KMS-11 (cell line): ENCODE results near the gene SERTAD4.
A peak's percentile ranks its signal among the peaks of the same experiment; 100 is the strongest.

Experiments used
- H2AFZ ChIP-seq: fragments of 200-600 bp; sonication (generic); 2 replicates; pipeline ENCODE4 v1.6.1; 2016; ENCODE audit warnings: antibody characterized with exemption, mixed run types, low read depth
- H3K27ac ChIP-seq: fragments of 200-600 bp; sonication (generic); 2 replicates; pipeline ENCODE4 v1.6.1; 2016; ENCODE audit warnings: mild to moderate bottlenecking, mixed run types
- H3K27me3 ChIP-seq: fragments of 200-600 bp; sonication (generic); 2 replicates; pipeline ENCODE4 v1.6.1; 2017; ENCODE audit warnings: mild to moderate bottlenecking, low read depth, mixed run types, moderate library complexity; ENCODE audit not compliant: insufficient read depth
- H3K36me3 ChIP-seq: fragments of 200-600 bp; sonication (generic); 2 replicates; pipeline ENCODE4 v1.6.1; 2017; ENCODE audit warnings: mild to moderate bottlenecking, mixed run types; ENCODE audit not compliant: insufficient read depth
- H3K4me1 ChIP-seq: fragments of 200-600 bp; sonication (generic); 2 replicates; pipeline ENCODE4 v1.6.1; 2016; ENCODE audit warnings: mild to moderate bottlenecking, low read depth, mixed run types; ENCODE audit not compliant: poor library complexity, severe bottlenecking
- H3K4me2 ChIP-seq: fragments of 200-600 bp; sonication (generic); 2 replicates; pipeline ENCODE4 v1.7.0; 2016; ENCODE audit warnings: mild to moderate bottlenecking, mixed run types
- H3K4me3 ChIP-seq: fragments of 200-600 bp; sonication (generic); IDR thresholded peaks from 2 replicates; pipeline ENCODE4 v1.6.1; 2017; ENCODE audit warnings: low read depth, low read length, mixed read lengths; ENCODE audit not compliant: insufficient read depth
- H3K79me2 ChIP-seq: fragments of 200-600 bp; sonication (generic); 2 replicates; pipeline ENCODE4 v1.6.1; 2016; ENCODE audit warnings: low read depth, mixed run types; ENCODE audit not compliant: insufficient read depth
- H3K9ac ChIP-seq: fragments of 200-600 bp; sonication (generic); 2 replicates; pipeline ENCODE4 v1.6.1; 2016; ENCODE audit warnings: mild to moderate bottlenecking, mixed run types
- H4K20me1 ChIP-seq: fragments of 200-600 bp; sonication (generic); 2 replicates; pipeline ENCODE4 v1.6.1; 2016; ENCODE audit warnings: mild to moderate bottlenecking, mixed run types; ENCODE audit not compliant: insufficient read depth
- TF ChIP-seq, protein P1 (sequence below): fragments of 200-600 bp; sonication (generic); conservative IDR thresholded peaks from 2 replicates; pipeline ENCODE4 v1.6.1; 2017; ENCODE audit warnings: low read depth, mild to moderate bottlenecking, antibody characterized with exemption, low read length, moderate library complexity, mixed read lengths

The SERTAD4 gene

DNA sequence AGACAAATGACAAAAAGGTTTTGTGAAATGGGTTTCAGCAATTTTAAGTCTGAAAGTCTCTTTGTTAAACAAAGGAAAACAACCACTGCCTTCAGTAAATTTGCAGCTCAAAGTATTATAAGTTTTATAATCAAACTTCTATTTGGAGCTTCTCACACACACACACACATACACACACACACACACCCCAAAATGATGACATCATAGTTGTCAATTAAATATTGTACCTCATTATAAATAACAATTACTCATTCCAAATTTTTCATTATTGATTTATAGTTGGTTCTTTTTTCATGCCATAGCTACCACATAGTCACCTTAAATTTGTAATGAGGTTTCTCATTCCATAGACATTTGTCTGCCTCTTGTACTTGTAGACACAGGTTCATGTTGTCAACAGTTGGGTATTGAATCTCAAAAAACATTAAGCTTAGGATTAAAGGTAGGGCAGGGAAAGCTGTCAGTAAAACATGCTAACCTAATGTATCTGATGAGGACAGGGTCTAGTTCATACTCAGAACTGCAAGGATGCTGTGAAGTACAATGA, 2.4 kb upstream of the SERTAD4 start:
- no peak overlapping the region for H3K4me3 ChIP-seq
- H4K20me1 ChIP-seq: no peaks in the 10 kb centered on the region
- H3K36me3 ChIP-seq: no peaks in the 10 kb centered on the region
- TF ChIP-seq, protein P1, sequence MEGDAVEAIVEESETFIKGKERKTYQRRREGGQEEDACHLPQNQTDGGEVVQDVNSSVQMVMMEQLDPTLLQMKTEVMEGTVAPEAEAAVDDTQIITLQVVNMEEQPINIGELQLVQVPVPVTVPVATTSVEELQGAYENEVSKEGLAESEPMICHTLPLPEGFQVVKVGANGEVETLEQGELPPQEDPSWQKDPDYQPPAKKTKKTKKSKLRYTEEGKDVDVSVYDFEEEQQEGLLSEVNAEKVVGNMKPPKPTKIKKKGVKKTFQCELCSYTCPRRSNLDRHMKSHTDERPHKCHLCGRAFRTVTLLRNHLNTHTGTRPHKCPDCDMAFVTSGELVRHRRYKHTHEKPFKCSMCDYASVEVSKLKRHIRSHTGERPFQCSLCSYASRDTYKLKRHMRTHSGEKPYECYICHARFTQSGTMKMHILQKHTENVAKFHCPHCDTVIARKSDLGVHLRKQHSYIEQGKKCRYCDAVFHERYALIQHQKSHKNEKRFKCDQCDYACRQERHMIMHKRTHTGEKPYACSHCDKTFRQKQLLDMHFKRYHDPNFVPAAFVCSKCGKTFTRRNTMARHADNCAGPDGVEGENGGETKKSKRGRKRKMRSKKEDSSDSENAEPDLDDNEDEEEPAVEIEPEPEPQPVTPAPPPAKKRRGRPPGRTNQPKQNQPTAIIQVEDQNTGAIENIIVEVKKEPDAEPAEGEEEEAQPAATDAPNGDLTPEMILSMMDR: no peak
- peaks cover 8% of the 10 kb centered on the region for H3K4me1 ChIP-seq
- H3K27ac ChIP-seq: no peak overlapping the region
- no peak overlapping the region for H2AFZ ChIP-seq
- H3K79me2 ChIP-seq: no peaks in the 10 kb centered on the region
- H3K9ac ChIP-seq: no peak overlapping the region
- no peak overlapping the region for H3K4me2 ChIP-seq
- H3K27me3 ChIP-seq: peaks cover 29% of the 10 kb centered on the region; the same call in 1 of the 2 replicates

GRCh38 chr1:210231846-210232510, 618 bp upstream of the SERTAD4 start:
- Histone ChIP-seq H3K9ac (no peak overlapping the region), H3K4me3 (no peak overlapping the region), H2AFZ (no peak overlapping the region), H3K4me2 (no peak overlapping the region), H3K27me3 (peaks cover 29% of the 10 kb centered on the region; the same call in 1 of the 2 replicates), H4K20me1 (no peaks in the 10 kb centered on the region), H3K79me2 (no peaks in the 10 kb centered on the region), H3K36me3 (no peaks in the 10 kb centered on the region), H3K4me1 (peaks cover 8% of the 10 kb centered on the region), H3K27ac (no peak overlapping the region)
- TF ChIP-seq, protein P1: no peak

- Histone ChIP-seq H3K4me1 (peaks cover 8% of the 10 kb centered on the region), H3K9ac (peak overlapping the region; percentile 22; the same call in 1 of the 2 replicates), H3K36me3 (no peaks in the 10 kb centered on the region), H3K4me2 (peak overlapping the region; percentile 97), H3K79me2 (no peaks in the 10 kb centered on the region), H3K27ac (no peak overlapping the region), H3K4me3 (peak overlapping the region; percentile 88), H2AFZ (peak overlapping the region; percentile 91), H3K27me3 (peaks cover 29% of the 10 kb centered on the region; the same call in 1 of the 2 replicates), H4K20me1 (no peaks in the 10 kb centered on the region)
- TF ChIP-seq, protein P1: no peak
Observed at GRCh38 chr1:210233216-210233494, 559 bp downstream of the SERTAD4 start.

- Histone ChIP-seq H3K27me3 (peaks cover 29% of the 10 kb centered on the region; the same call in 1 of the 2 replicates), H3K4me2 (peak overlapping the region; percentile 97), H4K20me1 (no peaks in the 10 kb centered on the region), H3K4me3 (peak overlapping the region; percentile 88), H3K27ac (no peak overlapping the region), H3K36me3 (no peaks in the 10 kb centered on the region), H3K9ac (peak overlapping the region; percentile 22; the same call in 1 of the 2 replicates), H3K4me1 (peaks cover 13% of the 10 kb centered on the region), H3K79me2 (no peaks in the 10 kb centered on the region), H2AFZ (peak overlapping the region; percentile 91)
- TF ChIP-seq, protein P1: no peak
Observed at GRCh38 chr1:210233495-210234328, 1.1 kb downstream of the SERTAD4 start.
